GM21390 (cell line): ENCODE data around the gene DGKB.

ENCODE experiments used
- ATAC-seq: cut with Tn5 transposase; IDR thresholded peaks from one replicate; pipeline ENCODE4 v1.9.1; 2021; ENCODE audit not compliant: unreplicated experiment

DGKB gene

DNA sequence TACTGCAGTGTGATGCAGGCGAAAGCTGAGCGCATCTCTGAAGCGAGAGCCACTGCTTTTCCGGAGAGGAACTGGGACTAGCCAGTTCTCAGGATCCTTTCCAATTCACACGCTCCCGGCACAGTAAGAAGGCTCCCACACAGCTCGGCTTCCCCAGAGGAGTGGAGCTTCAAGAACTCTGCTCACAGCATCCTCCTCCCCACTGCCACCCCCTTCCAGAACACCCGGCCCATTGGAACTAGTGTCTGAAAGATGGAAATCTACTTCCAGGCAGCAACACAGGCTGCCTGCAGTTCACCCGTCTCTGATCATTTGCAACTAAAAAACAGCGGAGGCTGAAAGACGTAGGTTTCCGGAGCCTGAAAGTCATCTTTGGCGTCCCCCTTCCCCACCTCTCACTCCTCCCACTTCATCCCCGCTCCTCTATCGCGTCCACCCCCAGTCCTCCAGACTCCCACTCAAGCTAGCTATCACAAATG is at the start of gene DGKB:
TSS of gene DGKB (minus strand) at position 163 of the 479 bp plus-strand sequence.
- ATAC-seq = no peak

DNA sequence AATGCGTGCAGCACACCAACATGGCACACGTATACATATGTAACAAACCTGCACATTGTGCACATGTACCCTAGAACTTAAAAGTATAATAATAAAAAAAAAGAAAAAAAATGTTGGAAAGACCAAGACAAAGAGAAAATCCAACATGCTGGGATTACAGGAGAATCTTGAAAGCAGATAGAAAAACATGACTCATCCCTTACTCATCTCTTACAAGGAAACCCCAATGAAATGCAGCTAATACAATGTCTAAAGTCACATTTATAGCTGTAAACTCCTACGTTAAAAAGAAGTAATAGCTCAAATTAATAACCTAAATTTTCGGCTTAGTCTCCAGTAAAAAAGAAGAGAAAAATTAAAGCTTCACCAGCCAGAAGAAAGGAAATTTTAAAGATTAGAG is 47.5 kb upstream of the DGKB start:
- ATAC-seq = no peak

DNA sequence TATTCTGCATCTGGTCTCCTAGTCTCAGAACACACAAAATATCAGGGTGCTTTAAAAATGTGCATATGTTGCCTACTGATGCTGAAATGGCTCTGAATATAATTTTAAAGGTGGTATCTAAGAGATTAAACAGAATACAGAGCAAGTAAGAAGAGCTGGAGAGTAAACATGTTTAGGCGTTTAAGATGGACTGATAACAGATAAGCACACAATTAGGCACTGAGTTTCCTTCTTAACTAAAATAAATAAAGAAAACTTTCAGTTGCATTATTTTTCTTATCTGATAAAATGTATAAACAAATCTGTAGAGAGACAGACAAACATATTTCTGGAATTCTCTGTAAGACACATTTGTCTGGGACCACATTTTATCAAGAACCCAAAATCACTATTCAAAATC is 35.6 kb upstream of the DGKB start:
- ATAC-seq = no peak

- no peak for ATAC-seq
Observed at GRCh38 chr7:14937581-14937980, 35.0 kb upstream of the DGKB start.

- ATAC-seq = no peak
Observed at GRCh38 chr7:14936554-14936953, 34.0 kb upstream of the DGKB start.

DNA sequence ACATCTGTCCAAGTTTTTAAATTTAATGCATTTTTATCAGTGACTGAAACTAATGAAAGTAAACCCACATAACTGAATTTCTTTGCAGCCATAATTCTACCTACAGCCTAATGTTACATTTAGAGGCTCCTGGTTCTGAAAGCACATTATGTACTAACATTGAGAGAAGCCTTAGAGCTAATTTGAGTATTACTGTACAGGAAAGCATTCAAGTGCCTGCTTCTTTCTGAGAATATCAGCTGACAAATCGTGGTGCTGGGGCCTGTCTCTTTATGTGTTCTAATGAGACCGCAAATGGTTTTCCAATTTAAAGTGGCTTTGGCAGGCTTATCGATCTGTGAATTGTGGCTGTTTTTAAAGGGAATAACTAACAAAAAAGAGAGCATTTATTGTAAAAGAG is 32.3 kb upstream of the DGKB start:
- ATAC-seq = no peak

DNA sequence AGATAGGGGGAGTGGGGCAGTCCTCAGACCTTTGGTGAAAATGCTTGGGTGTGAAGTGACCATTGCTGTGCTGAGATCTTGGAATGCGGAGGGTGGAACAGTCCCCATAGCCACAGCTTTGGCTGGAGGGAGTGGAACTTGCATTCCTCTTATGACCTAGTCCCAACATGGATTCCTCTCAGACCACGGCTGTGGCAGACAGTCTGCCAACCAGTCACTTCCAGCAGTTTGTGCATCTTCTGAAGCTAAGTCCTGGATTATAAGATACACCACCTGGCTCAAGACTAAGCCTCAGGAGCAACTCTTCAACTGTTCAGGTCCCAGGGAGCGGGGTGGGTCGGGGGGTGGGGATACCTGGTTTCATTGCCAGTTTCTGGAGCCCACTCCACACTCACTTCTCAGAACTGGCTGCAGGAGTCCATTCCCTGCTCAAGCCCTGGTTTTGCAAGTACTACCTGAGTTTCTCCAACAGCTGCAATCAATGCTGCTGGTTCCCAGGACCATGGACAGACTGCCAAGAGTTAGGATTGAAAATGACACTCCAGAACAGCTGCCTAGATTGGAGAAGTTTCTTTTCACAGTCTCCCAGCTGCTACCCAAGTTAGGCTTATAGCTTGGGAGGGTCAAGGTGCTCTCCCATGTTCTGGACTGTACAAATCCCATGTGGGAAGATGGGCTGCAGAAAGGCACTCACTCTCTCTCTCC is 29.1 kb upstream of the DGKB start:
- no peak for ATAC-seq

- ATAC-seq = no peak
Observed at GRCh38 chr7:14924398-14924797, 21.8 kb upstream of the DGKB start.

GRCh38 chr7:14911077-14911476 is 8.5 kb upstream of the DGKB start:
- no peak for ATAC-seq

DNA sequence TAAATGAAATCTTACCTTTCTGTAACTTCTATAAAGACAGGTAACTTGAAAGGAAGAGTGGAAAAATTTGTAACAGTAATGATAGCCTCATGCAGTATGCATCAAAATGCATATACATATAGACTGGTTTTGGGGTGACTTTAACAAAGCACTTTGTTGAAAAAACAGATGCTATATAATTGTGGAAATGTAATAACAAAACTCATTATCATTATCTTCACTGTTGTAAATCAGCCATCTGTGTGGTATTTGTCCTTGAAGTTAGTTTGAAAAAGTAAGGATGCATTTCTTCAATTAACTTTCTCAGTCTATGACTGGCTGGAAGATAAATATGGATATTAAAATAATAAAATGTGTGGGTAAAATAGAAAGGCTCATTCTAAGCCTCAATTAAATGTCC is 6.1 kb upstream of the DGKB start:
- no peak for ATAC-seq

GRCh38 chr7:14905764-14906163 is 3.2 kb upstream of the DGKB start:
- no peak for ATAC-seq

DNA sequence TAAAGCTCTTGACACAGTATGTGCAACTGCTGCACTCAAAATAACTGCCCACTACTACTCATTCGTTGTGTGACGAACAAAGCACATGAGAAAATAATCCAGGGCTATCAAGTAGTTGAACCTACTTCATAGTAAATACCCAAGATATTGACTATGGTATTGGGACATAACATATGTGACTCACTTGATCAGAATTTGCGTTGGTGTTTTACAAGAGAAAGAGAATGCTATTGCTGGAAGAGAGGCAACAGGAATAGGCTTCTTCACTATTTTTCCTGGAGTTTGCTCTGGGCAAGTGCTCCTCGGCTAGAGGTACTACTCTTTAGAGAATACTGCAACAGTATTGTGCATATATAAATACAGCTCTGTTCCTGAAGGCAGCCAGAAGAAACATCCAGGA is 2.5 kb downstream of the DGKB start:
- no peak for ATAC-seq

- ATAC-seq = no peak
Observed at GRCh38 chr7:14899030-14899429, 3.5 kb downstream of the DGKB start.

DNA sequence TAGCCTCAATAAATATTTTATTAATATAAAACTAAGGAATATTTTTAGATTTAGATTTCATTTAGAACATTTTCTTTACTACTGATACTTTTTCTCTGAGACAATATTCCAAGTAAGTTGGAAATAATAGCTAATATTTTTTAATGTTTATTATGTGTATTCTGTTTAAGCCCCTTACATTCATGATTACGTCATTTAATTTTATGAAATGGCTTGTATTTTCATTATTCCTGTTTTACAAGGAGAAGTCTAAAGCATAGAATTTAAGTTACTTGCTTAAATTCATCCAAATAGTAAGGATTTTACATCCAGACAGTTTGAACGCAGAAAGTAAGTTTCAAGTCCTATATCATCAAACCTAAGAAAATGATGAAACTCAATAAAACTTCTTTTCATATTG is 6.1 kb downstream of the DGKB start:
- no peak for ATAC-seq

- no peak for ATAC-seq
Observed at GRCh38 chr7:14894826-14895225, 7.7 kb downstream of the DGKB start.

- ATAC-seq = no peak
Observed at GRCh38 chr7:14892961-14893360, 9.6 kb downstream of the DGKB start.

GRCh38 chr7:14891289-14891688 is 11.3 kb downstream of the DGKB start:
- ATAC-seq = no peak

GRCh38 chr7:14888962-14889361 is 13.6 kb downstream of the DGKB start:
- no peak for ATAC-seq

DNA sequence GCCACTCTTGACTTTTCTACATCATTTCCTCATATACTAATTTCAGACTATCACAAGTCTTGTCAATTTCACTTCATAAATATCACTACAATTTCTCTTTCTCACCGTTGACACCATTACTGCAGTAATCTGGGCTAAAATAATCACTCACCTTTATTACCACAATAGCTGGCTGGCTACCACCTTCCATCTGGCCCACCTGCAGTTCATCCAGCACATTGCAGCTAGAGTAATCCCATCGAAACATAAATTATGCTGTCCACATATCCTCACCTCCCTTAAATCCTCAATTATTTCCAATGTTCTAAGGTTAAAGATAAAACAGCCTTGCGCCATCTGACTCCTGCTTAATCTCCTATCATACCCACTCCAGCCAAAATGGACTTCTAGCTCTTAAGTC is 16.0 kb downstream of the DGKB start:
- ATAC-seq = no peak

- no peak for ATAC-seq
Observed at GRCh38 chr7:14875941-14876587, 26.5 kb downstream of the DGKB start.

DNA sequence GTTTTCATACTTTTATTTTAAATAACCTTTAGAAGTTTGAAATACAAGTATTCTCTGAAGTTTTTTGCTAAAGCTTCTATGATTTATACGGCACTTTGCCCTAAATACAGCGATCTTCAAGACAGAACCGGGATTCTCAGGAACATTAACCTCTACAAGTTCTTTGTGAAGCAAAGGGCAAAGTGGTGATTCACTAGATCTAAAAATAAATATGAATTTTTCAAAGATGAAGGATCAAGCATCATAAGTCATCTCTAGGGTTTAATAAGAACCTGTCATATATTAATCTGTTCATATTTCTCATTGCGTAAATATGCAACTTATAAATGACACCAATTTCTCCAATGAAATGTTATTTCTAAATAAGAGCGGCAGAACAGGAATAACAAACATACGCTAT is 30.7 kb downstream of the DGKB start:
- no peak for ATAC-seq

DNA sequence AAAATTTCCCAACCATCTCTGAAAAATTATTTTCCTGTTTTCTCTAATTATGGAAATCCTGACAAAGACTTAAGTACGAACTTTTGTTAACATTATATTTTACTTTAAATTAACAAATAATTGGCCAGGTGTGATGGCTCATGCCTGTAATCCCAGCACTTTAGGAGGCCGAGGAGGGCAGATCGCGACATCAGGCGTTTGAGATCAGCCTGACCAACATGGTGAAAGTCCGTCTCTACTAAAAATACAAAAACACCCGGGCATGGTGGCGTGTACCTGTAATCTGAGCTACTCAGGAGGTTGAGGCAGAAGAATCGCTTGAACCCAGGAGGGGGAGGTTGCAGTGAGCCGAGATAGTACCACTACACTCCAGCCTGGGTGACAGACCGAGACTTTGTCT is 32.2 kb downstream of the DGKB start:
- ATAC-seq = no peak

DNA sequence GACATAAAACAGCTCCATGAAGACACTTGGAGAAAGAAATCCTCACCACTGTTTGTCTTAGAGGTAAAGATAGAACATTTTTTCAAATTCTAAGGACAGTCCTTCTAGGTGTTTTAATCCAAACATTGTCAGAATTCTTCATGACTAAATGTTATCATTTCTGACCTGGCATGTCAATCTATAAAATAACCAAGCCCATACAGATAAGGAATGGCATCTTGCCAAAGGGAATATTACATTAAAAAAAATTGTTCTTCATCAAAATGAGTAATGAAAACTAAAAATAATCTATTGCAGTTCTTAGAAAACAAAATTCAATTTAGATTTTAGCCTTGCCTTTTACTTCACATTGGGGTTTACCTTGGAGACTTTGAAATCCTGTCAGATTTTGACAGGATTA is 33.6 kb downstream of the DGKB start:
- ATAC-seq = no peak
